VCaP (cell line): ENCODE results near the gene MPZL1.

Source experiments
- H3K27ac ChIP-seq: fragments of 450-650 bp; 2 replicates; pipeline ENCODE4 v1.5.1; 2017
- CTCF ChIP-seq: fragments of 450-650 bp; conservative IDR thresholded peaks from 2 replicates; pipeline ENCODE4 v1.5.1; 2017; ENCODE audit warnings: mild to moderate bottlenecking, moderate library complexity

MPZL1 gene

DNA sequence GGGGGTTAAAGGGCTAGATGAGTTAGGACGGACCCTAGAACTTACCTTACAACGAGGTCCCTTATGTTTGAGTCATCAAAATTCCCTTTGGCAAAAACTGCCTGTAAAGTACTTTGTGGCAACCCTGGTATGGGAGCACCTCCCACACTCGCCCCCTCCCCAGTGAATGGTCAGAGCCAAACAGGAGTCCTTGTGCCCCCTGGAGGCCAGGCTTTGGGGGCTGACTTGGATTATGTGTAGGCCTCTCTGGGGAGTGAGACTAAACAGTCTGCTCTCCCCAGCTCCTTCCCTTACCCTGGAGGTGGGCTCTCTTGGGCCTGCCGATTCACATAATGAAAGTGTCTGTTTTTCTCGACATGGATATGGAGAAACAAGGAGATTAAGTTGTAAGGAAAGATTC is 110.9 kb downstream of the MPZL1 start:
- no peak for TF ChIP-seq CTCF

DNA sequence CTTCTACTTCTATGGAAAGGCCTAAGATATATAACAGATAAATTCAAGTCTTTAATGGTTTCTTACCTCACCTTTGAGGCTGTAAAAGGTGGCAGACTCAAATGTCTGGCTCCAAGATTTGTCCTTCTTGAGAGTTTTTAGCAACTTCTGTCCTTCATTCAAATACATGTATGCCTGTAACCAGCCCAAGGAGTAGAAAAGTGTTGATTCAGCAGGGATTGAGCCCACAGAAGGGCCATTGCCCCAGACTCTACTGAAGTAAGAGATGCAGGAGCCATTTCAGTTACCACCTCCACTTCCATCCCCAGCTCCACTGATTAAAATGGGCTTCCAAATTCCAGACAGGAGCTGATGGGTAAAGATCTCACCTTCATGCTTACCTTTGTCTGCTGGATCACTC is 112.1 kb downstream of the MPZL1 start:
- H3K27ac ChIP-seq, result no peak overlapping the region
- no peak for TF ChIP-seq CTCF

More for the DNA sequence above, 110.9 kb downstream of the MPZL1 start:
- H3K27ac ChIP-seq, result no peak overlapping the region

DNA sequence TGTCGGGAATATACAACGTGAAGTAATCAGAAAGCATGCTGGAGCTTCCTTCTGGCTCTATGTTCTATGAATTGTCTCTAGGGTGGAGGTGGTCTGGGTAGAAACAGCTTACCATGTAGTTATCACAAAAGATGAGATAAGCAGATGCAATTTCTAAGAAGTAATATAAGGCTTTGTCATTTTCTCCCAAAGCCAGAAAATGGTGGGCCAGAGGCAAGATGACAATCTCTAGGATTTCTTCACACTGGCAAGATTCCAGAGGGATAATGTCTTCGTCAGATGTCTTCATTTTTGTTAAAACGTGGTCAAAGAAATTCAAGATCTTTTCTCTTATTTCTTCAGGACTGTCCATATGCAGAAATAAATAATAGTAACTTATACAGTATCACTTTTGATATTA is 114.4 kb downstream of the MPZL1 start:
- no peak for TF ChIP-seq CTCF
- no peak overlapping the region for H3K27ac ChIP-seq

DNA sequence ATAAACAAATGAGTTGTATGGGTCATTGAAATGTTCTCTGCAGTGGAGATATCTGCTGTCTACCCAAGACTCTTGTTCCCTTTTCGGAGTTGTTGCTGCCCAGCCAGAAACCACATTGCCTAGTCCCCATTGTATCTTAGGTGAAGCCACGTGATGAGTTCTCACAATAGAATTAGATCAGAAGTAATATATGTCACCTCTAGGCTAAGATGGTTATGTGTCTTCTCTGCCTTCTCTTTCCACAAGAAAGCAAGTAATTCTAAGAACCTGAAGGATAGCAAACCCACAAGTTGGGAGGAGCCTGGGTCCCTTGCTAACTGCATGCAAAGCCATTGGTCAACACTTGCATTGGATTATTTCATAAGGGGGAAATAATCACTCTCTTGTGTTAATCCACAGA is 115.5 kb downstream of the MPZL1 start:
- H3K27ac ChIP-seq, result no peak overlapping the region
- no peak for TF ChIP-seq CTCF

DNA sequence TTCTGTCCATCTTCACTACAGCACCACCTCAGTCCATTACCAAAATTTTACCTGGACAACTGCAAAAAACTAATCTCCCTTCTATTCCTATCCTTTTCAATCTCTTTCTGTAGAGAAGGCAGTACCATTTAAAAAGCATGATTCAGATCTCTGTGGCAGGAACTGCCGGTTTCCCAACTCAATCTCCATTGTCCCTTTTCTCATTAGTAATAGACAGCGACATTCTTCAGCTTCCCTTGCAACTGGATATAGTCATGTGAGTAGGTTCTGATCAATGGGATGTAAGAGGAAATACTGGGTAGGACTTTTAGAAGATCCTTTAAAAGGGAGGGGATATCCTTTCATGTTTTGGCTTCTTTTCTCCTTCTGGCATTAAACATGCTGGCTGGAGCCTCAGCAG is 117.2 kb downstream of the MPZL1 start:
- TF ChIP-seq CTCF, result no peak
- H3K27ac ChIP-seq, result no peak overlapping the region
